ENCODE results near the gene OBP2A.

Gene OBP2A

DNA sequence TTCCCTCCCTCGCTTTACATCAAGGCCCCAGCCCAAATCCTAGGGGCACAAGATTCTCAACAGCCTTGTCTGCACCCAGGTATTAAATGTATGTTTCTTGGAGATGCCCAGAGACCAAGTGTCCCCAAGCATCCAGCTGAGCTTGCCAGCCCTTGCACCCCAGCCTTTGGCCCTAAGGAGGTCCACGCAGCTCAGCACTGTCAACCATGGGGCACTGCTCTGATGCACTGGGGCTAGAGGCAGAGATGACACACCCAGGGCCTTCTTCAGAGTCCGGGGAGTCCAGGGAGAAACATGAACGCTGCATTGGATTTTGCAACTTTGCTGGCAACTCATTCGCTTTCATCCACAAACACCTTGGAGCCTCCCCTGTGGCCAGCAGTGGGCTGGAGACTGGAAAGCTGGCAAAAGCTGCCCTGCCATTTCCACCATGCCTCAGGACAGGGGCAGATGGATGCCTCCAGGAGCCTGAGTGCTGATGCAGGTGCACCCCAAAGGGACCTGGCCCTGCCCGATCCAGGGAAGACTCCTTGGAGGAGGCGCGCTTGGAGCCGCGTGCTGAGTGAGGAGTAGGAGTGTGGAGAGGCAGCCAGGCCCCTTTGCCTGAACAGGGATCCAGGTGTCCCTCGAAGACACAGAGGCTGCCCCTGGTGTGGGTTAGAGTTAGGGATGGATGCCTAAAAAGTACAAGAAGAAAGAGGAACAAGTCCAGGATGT is 34.9 kb downstream of the OBP2A start:
- TF ChIP-seq, protein P1, sequence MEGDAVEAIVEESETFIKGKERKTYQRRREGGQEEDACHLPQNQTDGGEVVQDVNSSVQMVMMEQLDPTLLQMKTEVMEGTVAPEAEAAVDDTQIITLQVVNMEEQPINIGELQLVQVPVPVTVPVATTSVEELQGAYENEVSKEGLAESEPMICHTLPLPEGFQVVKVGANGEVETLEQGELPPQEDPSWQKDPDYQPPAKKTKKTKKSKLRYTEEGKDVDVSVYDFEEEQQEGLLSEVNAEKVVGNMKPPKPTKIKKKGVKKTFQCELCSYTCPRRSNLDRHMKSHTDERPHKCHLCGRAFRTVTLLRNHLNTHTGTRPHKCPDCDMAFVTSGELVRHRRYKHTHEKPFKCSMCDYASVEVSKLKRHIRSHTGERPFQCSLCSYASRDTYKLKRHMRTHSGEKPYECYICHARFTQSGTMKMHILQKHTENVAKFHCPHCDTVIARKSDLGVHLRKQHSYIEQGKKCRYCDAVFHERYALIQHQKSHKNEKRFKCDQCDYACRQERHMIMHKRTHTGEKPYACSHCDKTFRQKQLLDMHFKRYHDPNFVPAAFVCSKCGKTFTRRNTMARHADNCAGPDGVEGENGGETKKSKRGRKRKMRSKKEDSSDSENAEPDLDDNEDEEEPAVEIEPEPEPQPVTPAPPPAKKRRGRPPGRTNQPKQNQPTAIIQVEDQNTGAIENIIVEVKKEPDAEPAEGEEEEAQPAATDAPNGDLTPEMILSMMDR (IDR thresholded peaks at IDR 0.05; ENCODE audit: control extremely low read depth, extremely low read depth, low read depth, missing control alignments), result no peak
- DNase-seq (ENCODE audit: extremely low spot score), result no peak
- POLR2A ChIA-PET, result no interaction called here
- CTCF ChIA-PET, result no interaction called here

DNA sequence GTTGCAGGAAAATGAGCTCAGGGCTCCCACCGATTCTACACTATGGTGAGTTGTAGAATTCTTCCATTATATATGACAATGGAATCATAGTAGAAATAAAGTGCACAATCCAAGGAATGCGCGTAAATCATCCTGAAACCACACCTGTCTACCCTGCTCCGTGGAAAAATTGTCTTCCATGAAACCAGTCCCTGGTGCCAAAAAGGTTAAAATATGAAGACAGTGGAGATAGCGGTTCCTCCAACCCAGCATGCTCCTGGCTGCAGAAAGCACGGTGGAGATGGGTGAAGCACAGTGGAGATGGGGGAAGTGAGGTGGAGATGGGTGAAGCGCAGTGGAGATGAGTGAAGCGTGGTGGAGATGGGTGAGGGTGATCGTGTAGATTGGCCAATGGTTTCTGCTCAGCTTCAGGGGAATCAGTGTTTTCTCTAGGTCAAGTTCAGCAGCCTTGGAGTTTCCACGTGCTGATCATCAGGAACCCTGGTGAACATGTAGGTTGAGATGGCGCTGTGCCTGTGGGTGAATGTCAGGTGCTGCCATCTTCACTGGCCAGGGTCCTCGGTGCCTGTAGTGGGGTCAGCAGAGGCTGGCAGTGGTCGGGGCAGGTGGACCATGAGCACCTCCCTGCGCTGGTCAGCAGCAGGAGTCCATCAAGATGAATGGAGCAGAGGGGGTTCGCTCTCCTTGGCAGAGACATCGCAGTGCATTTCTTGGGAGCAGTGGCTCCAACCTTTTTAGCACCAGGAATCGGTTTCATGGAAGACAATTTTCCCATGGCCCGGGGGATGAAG is 35.9 kb downstream of the OBP2A start:
- DNase-seq (ENCODE audit: extremely low spot score), result no peak
- ChIA-PET CTCF (no interaction called here), POLR2A (no interaction called here)
- TF ChIP-seq, protein P1 (IDR thresholded peaks at IDR 0.05; ENCODE audit: control extremely low read depth, extremely low read depth, low read depth, missing control alignments), result no peak

DNA sequence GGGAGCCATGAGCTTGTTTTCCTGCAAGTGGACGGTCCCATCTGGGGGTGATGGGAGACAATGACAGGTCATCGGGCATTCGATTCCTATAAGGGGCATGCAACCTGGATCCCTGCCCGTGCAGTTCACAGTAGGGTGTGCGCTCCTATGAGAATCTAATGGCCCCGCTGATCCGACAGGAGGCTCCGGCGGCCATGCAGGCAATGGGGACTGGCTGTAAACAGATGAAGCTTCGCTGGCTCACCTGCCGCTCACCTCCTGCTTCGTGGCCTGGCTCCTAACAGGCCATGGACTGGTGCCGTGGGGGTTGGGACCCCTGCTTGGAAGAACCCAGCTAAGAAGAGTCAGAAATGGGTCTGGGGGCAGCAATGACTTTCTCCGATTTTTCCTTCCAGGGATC is 36.6 kb downstream of the OBP2A start:
- CTCF ChIA-PET, result no interaction called here
- TF ChIP-seq, protein P1 (IDR thresholded peaks at IDR 0.05; ENCODE audit: control extremely low read depth, extremely low read depth, low read depth, missing control alignments), result no peak

DNA sequence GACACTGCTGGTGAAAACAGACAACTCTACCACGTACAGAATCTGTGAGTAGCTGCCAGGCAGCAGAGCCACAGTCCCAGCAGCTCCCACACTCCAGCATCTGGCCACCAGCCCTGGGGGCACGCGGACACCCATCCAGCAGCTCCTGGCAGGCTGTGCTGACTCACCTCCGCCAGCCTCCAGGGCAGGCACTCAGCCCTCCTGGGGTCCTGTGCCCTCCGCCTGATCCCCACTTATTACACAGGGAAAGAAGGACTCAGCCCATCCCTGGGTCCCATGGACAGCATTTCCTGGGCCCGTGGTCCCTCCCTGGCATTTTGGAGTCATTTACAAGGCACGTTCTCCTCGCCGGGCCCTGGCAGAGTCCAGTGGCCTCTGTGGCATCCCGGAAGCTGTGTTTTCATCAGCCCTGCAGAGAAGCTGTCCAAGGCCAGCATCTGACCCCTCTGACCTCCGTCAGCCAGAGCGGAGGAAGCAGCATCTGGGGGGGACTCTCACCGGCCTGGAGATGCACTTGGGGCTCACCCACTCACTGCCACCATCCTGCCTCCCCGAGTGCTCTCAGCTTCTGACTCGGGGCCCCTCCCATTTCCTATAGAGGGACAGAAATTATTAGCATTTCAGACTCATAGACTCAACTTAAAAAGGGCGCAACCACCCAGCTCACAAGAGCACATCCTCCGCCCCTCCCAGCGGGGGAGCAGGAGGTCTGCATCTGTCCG is 37.2 kb downstream of the OBP2A start:
- TF ChIP-seq, protein P1 (IDR thresholded peaks at IDR 0.05; ENCODE audit: control extremely low read depth, extremely low read depth, low read depth, missing control alignments), result no peak
- DNase-seq (ENCODE audit: extremely low spot score), result no peak
- POLR2A ChIA-PET, result no interaction called here
- CTCF ChIA-PET, result no interaction called here

More for the DNA sequence above, 36.6 kb downstream of the OBP2A start:
- DNase-seq (ENCODE audit: extremely low spot score), result no peak
- POLR2A ChIA-PET, result no interaction called here

DNA sequence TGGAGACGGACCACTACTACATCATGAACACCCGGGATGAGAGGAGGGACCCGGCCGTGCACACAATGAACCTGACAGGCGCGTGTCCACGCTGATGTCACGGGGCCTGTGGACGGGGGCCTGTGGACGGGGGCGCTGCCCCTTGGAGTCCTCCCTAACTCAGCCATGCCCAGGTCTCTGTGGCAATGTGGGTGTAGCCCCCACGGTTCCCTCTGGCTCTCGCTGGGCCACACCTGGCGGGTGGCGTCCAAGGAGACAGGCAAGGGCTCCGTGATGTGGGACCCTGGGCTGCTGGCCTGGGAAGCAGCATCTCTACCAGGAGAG is 37.7 kb downstream of the OBP2A start:
- CTCF ChIA-PET, result no interaction called here
- no peak for DNase-seq (ENCODE audit: extremely low spot score)
- TF ChIP-seq, protein P1 (IDR thresholded peaks at IDR 0.05; ENCODE audit: control extremely low read depth, extremely low read depth, low read depth, missing control alignments), result no peak
- POLR2A ChIA-PET, result no interaction called here

DNA sequence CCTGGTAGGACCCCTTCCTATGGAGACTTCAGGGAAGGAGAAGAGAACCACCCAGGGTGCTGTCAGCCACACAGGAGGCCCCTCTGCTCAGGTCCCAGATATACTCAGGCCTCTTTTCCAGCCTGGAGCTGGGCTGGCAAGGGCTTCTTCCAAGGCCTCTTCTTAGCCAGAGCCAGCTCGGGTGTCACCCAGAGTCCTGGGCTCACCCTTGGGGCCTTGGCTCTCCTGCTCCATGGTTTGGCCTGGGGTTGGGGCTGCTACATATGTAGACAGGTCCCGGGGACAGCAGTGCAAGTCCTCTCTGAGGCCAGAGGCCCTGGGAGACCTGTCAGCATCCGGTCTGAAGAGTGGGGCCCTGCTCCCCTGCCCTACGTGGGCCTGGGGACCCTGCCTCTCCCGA is 38.4 kb downstream of the OBP2A start:
- ChIA-PET CTCF (no interaction called here), POLR2A (no interaction called here)
- DNase-seq (ENCODE audit: extremely low spot score), result no peak
- TF ChIP-seq, protein P1 (IDR thresholded peaks at IDR 0.05; ENCODE audit: control extremely low read depth, extremely low read depth, low read depth, missing control alignments), result no peak
